ENCODE measurements around the gene EGR1.

DNA sequence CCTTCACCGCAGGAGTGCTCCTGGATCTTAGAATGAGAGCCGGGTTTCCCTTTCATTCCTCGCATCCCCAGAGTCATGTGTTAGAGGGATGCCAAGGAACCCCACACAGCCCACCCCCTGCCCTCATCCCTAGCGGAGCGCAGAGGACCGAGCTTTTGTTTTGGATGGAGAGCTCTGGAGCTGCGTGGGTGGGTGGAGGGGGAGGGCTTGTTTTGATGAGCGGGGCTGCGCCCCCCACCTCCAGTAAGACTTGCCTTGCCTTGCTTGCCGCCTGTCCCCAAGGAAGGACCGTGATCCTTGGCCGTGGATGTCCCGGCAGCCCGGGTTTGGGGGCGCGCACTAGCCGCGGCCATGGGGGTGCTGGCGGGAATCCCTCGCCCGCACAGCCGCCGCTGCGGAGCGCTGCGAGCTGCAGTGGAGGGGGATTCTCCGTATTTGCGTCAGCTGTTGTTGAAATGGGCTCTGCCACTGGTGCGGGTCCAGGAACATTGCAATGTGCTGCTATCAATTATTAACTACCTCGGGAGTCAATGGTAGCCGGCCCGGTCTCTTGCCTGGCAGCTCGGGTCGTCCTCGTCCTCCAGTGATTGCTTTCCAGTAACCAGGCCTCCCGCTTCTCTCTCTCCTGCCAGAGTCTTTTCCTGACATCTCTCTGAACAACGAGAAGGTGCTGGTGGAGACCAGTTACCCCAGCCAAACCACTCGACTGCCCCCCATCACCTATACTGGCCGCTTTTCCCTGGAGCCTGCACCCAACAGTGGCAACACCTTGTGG lies 1.0 kb downstream of the EGR1 start:
- TF ChIP-seq, protein P1, sequence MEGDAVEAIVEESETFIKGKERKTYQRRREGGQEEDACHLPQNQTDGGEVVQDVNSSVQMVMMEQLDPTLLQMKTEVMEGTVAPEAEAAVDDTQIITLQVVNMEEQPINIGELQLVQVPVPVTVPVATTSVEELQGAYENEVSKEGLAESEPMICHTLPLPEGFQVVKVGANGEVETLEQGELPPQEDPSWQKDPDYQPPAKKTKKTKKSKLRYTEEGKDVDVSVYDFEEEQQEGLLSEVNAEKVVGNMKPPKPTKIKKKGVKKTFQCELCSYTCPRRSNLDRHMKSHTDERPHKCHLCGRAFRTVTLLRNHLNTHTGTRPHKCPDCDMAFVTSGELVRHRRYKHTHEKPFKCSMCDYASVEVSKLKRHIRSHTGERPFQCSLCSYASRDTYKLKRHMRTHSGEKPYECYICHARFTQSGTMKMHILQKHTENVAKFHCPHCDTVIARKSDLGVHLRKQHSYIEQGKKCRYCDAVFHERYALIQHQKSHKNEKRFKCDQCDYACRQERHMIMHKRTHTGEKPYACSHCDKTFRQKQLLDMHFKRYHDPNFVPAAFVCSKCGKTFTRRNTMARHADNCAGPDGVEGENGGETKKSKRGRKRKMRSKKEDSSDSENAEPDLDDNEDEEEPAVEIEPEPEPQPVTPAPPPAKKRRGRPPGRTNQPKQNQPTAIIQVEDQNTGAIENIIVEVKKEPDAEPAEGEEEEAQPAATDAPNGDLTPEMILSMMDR (IDR thresholded peaks at IDR 0.05): no peak
- TF ChIP-seq POLR2A (IDR thresholded peaks at IDR 0.05) (no peak), EP300 (IDR thresholded peaks at IDR 0.05) (no peak)
